Activated CD4-positive, alpha-beta T cell treated with anti-CD3 and anti-CD28 coated beads, Interleukin-2, amount 10 ng/mL, durations not matched to agents 7 days and 5 days (primary cell): Measurements from ENCODE around the gene CYLD. TPM values are rescaled to one million over a fixed set of nuclear protein-coding genes. Genes with fewer than 3 reads are reported as not detected.

ENCODE experiments used
- CTCF ChIA-PET: fragments of 350-600 bp; sonication (Branson Sonifier 250); formaldehyde crosslinking; loops from one replicate; lab custom pipeline; 2021; ENCODE audit warnings: antibody characterized with exemption; lab: Charles Lee
- POLR2A ChIA-PET: fragments of 350-600 bp; sonication (Branson Sonifier 250); formaldehyde crosslinking; loops from one replicate; lab custom pipeline; 2021; ENCODE audit warnings: antibody characterized with exemption; lab: Charles Lee
- DNase-seq: peaks from one replicate; pipeline ENCODE4 v3.0.0-alpha.2; 2020
- H3K27ac Mint-ChIP-seq: one replicate; pipeline ENCODE4 v1.8.0; 2021; ENCODE audit warnings: mild to moderate bottlenecking, moderate library complexity, mixed read lengths
- H3K27me3 Mint-ChIP-seq: one replicate; pipeline ENCODE4 v1.8.0; 2021; ENCODE audit warnings: mixed read lengths
- H3K36me3 Mint-ChIP-seq: one replicate; pipeline ENCODE4 v1.8.0; 2021; ENCODE audit warnings: low read depth, mixed read lengths
- H3K4me1 Mint-ChIP-seq: one replicate; pipeline ENCODE4 v1.8.0; 2021; ENCODE audit warnings: mixed read lengths
- H3K4me3 Mint-ChIP-seq: one replicate; pipeline ENCODE4 v1.8.0; 2021; ENCODE audit warnings: mild to moderate bottlenecking, moderate library complexity, mixed read lengths
- H3K9me3 Mint-ChIP-seq: one replicate; pipeline ENCODE4 v1.8.0; 2021; ENCODE audit warnings: mixed read lengths
- total RNA-seq, 2 experiments: library from RNA; stranded (reverse); gene quantifications; one replicate each; pipeline ENCODE4 v1.2.3, GENCODE V29; 2021

The CYLD gene
- total RNA-seq: 100 to 1,000 TPM; 200 to 222 TPM

- Mint-ChIP-seq H3K9me3 (no peaks in the 10 kb centered on the region), H3K36me3 (peaks cover 50% of the 10 kb centered on the region), H3K4me3 (peak within 1 kb of the TSS; percentile 95), H3K27me3 (no peaks in the 10 kb centered on the region), H3K27ac (peak within 1 kb of the TSS; percentile 98), H3K4me1 (peaks cover 37% of the 10 kb centered on the region)
- ChIA-PET CTCF (interaction anchor here (0.6 to 1.4 kb wide), 5 partner anchors 12 to 529 kb away, joined by 3 to 8 read pairs (median 4); no protein-coding TSS in a partner anchor), POLR2A (interaction anchor here (0.6 to 4.0 kb wide), 7 partner anchors 11 to 415 kb away, joined by 3 to 13 read pairs (median 3); no protein-coding TSS in a partner anchor)
- DNase-seq: peak; percentile 100
Measured at GRCh38 chr16:50741781-50742575, at the start of gene CYLD. CYLD (plus strand) TSS chr16:50742086; CDS start chr16:50749699, 7,613 bp downstream.

GRCh38 chr16:50692644-50692998 is 49.3 kb upstream of the CYLD start:
- H3K27ac Mint-ChIP-seq: peak overlapping the region; percentile 20

GRCh38 chr16:50692999-50693781 is 48.7 kb upstream of the CYLD start, which contains the start of gene NOD2:
NOD2 (plus strand) TSS chr16:50693606; CDS start chr16:50699496, 5,890 bp downstream.
- Mint-ChIP-seq H3K4me3 (peak within 1 kb of the TSS; percentile 65), H3K27me3 (peaks cover 4% of the 10 kb centered on the region), H3K9me3 (no peaks in the 10 kb centered on the region), H3K4me1 (peaks cover 55% of the 10 kb centered on the region), H3K36me3 (peaks cover 2% of the 10 kb centered on the region), H3K27ac (peak within 1 kb of the TSS; percentile 51)
- DNase-seq: no peak
- POLR2A ChIA-PET: no interaction called here
- CTCF ChIA-PET: interaction anchor here (1.0 to 1.4 kb wide), 2 partner anchors 10 to 22 kb away, joined by 3 to 7 read pairs; no protein-coding TSS in a partner anchor

More at GRCh38 chr16:50692644-50692998, 49.3 kb upstream of the CYLD start:
- ChIA-PET CTCF (no interaction called here), POLR2A (no interaction called here)
- H3K36me3 Mint-ChIP-seq: peaks cover 2% of the 10 kb centered on the region
- peaks cover 4% of the 10 kb centered on the region for H3K27me3 Mint-ChIP-seq
- DNase-seq: no peak
- H3K4me1 Mint-ChIP-seq: peaks cover 49% of the 10 kb centered on the region
- no peaks in the 10 kb centered on the region for H3K9me3 Mint-ChIP-seq
- H3K4me3 Mint-ChIP-seq: peak overlapping the region; percentile 47

GRCh38 chr16:50694206-50694605 is 47.7 kb upstream of the CYLD start:
- ChIA-PET POLR2A (no interaction called here), CTCF (interaction anchor here (1.0 to 4.7 kb wide), 5 partner anchors 8 to 27 kb away, joined by 3 to 24 read pairs (median 4); no protein-coding TSS in a partner anchor)
- peak overlapping the region; percentile 65 for H3K4me3 Mint-ChIP-seq
- H3K36me3 Mint-ChIP-seq: peaks cover 2% of the 10 kb centered on the region
- H3K4me1 Mint-ChIP-seq: peaks cover 62% of the 10 kb centered on the region
- DNase-seq: no peak
- no peaks in the 10 kb centered on the region for H3K9me3 Mint-ChIP-seq
- peaks cover 4% of the 10 kb centered on the region for H3K27me3 Mint-ChIP-seq
- peak overlapping the region; percentile 14 for H3K27ac Mint-ChIP-seq

- POLR2A ChIA-PET: no interaction called here
Measured at GRCh38 chr16:50695017-50696000, 46.6 kb upstream of the CYLD start.

GRCh38 chr16:50696126-50696525 is 45.8 kb upstream of the CYLD start:
- Mint-ChIP-seq H3K27me3 (peaks cover 4% of the 10 kb centered on the region), H3K4me1 (peaks cover 71% of the 10 kb centered on the region), H3K36me3 (peaks cover 10% of the 10 kb centered on the region), H3K9me3 (no peaks in the 10 kb centered on the region), H3K27ac (peak overlapping the region; percentile 73), H3K4me3 (no peak overlapping the region)
- CTCF ChIA-PET: interaction anchor here (0.9 to 4.7 kb wide), 4 partner anchors 10 to 50 kb away, joined by 3 to 24 read pairs (median 4); no protein-coding TSS in a partner anchor
- POLR2A ChIA-PET: interaction anchor here (1.0 kb wide), 1 partner anchor 45 kb away, joined by 3 read pairs; no protein-coding TSS in a partner anchor
- no peak for DNase-seq

More at GRCh38 chr16:50695017-50696000, 46.6 kb upstream of the CYLD start:
- H3K9me3 Mint-ChIP-seq: no peaks in the 10 kb centered on the region
- peaks cover 4% of the 10 kb centered on the region for H3K27me3 Mint-ChIP-seq
- CTCF ChIA-PET: interaction anchor here (1.0 to 4.7 kb wide), 5 partner anchors 9 to 670 kb away, joined by 3 to 24 read pairs (median 4); partner anchors contain the start of gene CNEP1R1
- H3K4me1 Mint-ChIP-seq: peaks cover 70% of the 10 kb centered on the region
- peak overlapping the region; percentile 34 for H3K27ac Mint-ChIP-seq
- no peak for DNase-seq
- H3K4me3 Mint-ChIP-seq: no peak overlapping the region
- peaks cover 3% of the 10 kb centered on the region for H3K36me3 Mint-ChIP-seq

- CTCF ChIA-PET: interaction anchor here (0.9 to 4.7 kb wide), 6 partner anchors 11 to 49 kb away, joined by 3 to 24 read pairs (median 5); no protein-coding TSS in a partner anchor
- Mint-ChIP-seq H3K27ac (peak overlapping the region; percentile 86), H3K27me3 (peaks cover 4% of the 10 kb centered on the region), H3K9me3 (peaks cover 3% of the 10 kb centered on the region), H3K4me3 (peak overlapping the region; percentile 62), H3K36me3 (peaks cover 16% of the 10 kb centered on the region), H3K4me1 (peaks cover 71% of the 10 kb centered on the region)
- POLR2A ChIA-PET: interaction anchor here (1.0 kb wide), 1 partner anchor 45 kb away, joined by 3 read pairs; no protein-coding TSS in a partner anchor
- DNase-seq: peak; percentile 41
Measured at GRCh38 chr16:50696575-50697420, 45.1 kb upstream of the CYLD start.

- DNase-seq: no peak
- peaks cover 69% of the 10 kb centered on the region for H3K4me1 Mint-ChIP-seq
- peak overlapping the region; percentile 86 for H3K27ac Mint-ChIP-seq
- peaks cover 3% of the 10 kb centered on the region for H3K9me3 Mint-ChIP-seq
- POLR2A ChIA-PET: interaction anchor here (1.0 kb wide), 1 partner anchor 44 kb away, joined by 3 read pairs; the partner anchor contains the start of gene CYLD
- H3K36me3 Mint-ChIP-seq: peaks cover 18% of the 10 kb centered on the region
- CTCF ChIA-PET: interaction anchor here (1.2 to 4.7 kb wide), 5 partner anchors 11 to 48 kb away, joined by 3 to 24 read pairs (median 6); no protein-coding TSS in a partner anchor
- H3K4me3 Mint-ChIP-seq: peak overlapping the region; percentile 62
- peaks cover 4% of the 10 kb centered on the region for H3K27me3 Mint-ChIP-seq
Measured at GRCh38 chr16:50697421-50697715, 44.5 kb upstream of the CYLD start.

- no peak for DNase-seq
- Mint-ChIP-seq H3K9me3 (peaks cover 3% of the 10 kb centered on the region), H3K36me3 (peaks cover 19% of the 10 kb centered on the region), H3K27ac (peak overlapping the region; percentile 86), H3K4me3 (peak overlapping the region; percentile 62), H3K4me1 (peaks cover 62% of the 10 kb centered on the region), H3K27me3 (peaks cover 2% of the 10 kb centered on the region)
- CTCF ChIA-PET: interaction anchor here (1.3 to 4.7 kb wide), 4 partner anchors 12 to 33 kb away, joined by 4 to 24 read pairs (median 10); no protein-coding TSS in a partner anchor
- POLR2A ChIA-PET: interaction anchor here (0.6 to 1.0 kb wide), 2 partner anchors 44 to 543 kb away, joined by 3 to 4 read pairs; partner anchors contain the start of gene CYLD
Measured at GRCh38 chr16:50697881-50698767, 43.8 kb upstream of the CYLD start.
